ENCODE measurements around the gene KIAA0408.

GRCh38 chr6:127486934-127487333, 27.7 kb upstream of the KIAA0408 start:
- TF ChIP-seq POLR2AphosphoS5 (IDR thresholded peaks at IDR 0.05) (no peak), POLR2A (IDR thresholded peaks at IDR 0.05) (no peak)

Measured in sigmoid colon (tissue), 4 donors.